Left forelimb (tissue), 1 donor: ENCODE results near the gene GRAP2.
"Not testable (repeated sequence)": the region's sequence is repeated elsewhere in the genome, so short reads cannot be mapped to it uniquely, and the experiment has no call there.

Experiments
- DNase-seq: peaks from one replicate; pipeline ENCODE4 v3.0.0-alpha.2; 2018; ENCODE audit warnings: low spot score

The GRAP2 gene

GRCh38 chr22:39943953-39944872 lies 43.3 kb downstream of the GRAP2 start:
- no peak for DNase-seq

- no peak for DNase-seq
These were observed 45.2 kb downstream of the GRAP2 start for GRCh38 chr22:39946126-39946502.

GRCh38 chr22:39946503-39947219 lies 45.8 kb downstream of the GRAP2 start:
- DNase-seq: no peak

GRCh38 chr22:39947220-39948216 lies 46.6 kb downstream of the GRAP2 start:
- DNase-seq: no peak

GRCh38 chr22:39949964-39950737 lies 49.3 kb downstream of the GRAP2 start:
- no peak for DNase-seq

- not testable (repeated sequence) for DNase-seq
These were observed 50.9 kb downstream of the GRAP2 start for GRCh38 chr22:39951603-39952293.

GRCh38 chr22:39952347-39952746 lies 51.5 kb downstream of the GRAP2 start:
- DNase-seq: no peak

GRCh38 chr22:39953101-39953500 lies 52.2 kb downstream of the GRAP2 start:
- no peak for DNase-seq

GRCh38 chr22:39954584-39955055 lies 53.7 kb downstream of the GRAP2 start:
- no peak for DNase-seq

GRCh38 chr22:39955675-39956074 lies 54.8 kb downstream of the GRAP2 start:
- DNase-seq: no peak

- no peak for DNase-seq
These were observed 56.2 kb downstream of the GRAP2 start for GRCh38 chr22:39956932-39957664.

- no peak for DNase-seq
These were observed 57.3 kb downstream of the GRAP2 start for GRCh38 chr22:39958009-39958711.

GRCh38 chr22:39958949-39959639 lies 58.2 kb downstream of the GRAP2 start:
- no peak for DNase-seq

- DNase-seq: no peak
These were observed 59.0 kb downstream of the GRAP2 start, which contains the start of gene TMA7B for GRCh38 chr22:39959640-39960447. Gene TMA7B, plus strand, starts transcription at chr22:39960397. Its CDS starts 3,978 bp downstream, at chr22:39964375.

GRCh38 chr22:39960791-39961746 lies 60.2 kb downstream of the GRAP2 start:
- no peak for DNase-seq

GRCh38 chr22:39962071-39962470 lies 61.2 kb downstream of the GRAP2 start:
- no peak for DNase-seq
